Breast epithelium (tissue), 4 donors: ENCODE results near the gene SLC16A8. TPM values are rescaled to one million over a fixed set of nuclear protein-coding genes. Genes with fewer than 3 reads are reported as not detected.

Source experiments
- DNase-seq, 2 donors: peaks; one replicate each; pipeline ENCODE4 v3.0.0-alpha.2; 2019; ENCODE audit warnings: low spot score in 2 of 2
- H3K27ac ChIP-seq, 2 donors: fragments of 200-600 bp; sonication (generic) in 1 of 2; one replicate each; pipeline ENCODE4 v1.5.1; 2016 to 2019; ENCODE audit warnings: mild to moderate bottlenecking in 1 of 2
- H3K27me3 ChIP-seq, 2 donors: fragments of 200-600 bp; sonication (generic) in 1 of 2; one replicate each; pipeline versions ENCODE4 v1.5.1 to v1.6.0; 2017 to 2019; ENCODE audit warnings: control low read depth in 1 of 2, mild to moderate bottlenecking in 1 of 2
- H3K36me3 ChIP-seq: fragments of 200-600 bp; one replicate; pipeline ENCODE4 v1.5.1; 2019
- H3K4me1 ChIP-seq, 2 donors: fragments of 200-600 bp; sonication (generic); one replicate each; pipeline ENCODE4 v1.5.1; 2016 to 2019; ENCODE audit warnings: control low read depth in 1 of 2
- H3K4me3 ChIP-seq, 3 donors: fragments of 200-600 bp; sonication (generic); 1 replicate in 2 of 3; 2 replicates in 1 of 3; pipeline ENCODE4 v1.5.1; 2016 to 2019; ENCODE audit warnings: mild to moderate bottlenecking in 3 of 3, moderate library complexity in 2 of 3
- H3K9me3 ChIP-seq, 2 donors: fragments of 200-600 bp; sonication (generic) in 1 of 2; one replicate each; pipeline ENCODE4 v1.5.1; 2016 to 2019; ENCODE audit warnings: control low read depth in 1 of 2
- POLR2A ChIP-seq: fragments of 450-650 bp; IDR thresholded peaks from one replicate; pipeline ENCODE4 v1.6.1; 2016; ENCODE audit warnings: antibody characterized with exemption, mild to moderate bottlenecking, moderate library complexity
- POLR2AphosphoS5 ChIP-seq, 3 donors: sonication (generic); formaldehyde crosslinking; IDR thresholded peaks; one replicate each; pipeline ENCODE4 v1.6.1; 2017; ENCODE audit warnings: antibody characterized with exemption in 3 of 3
- intact Hi-C: fragments of 100-400 bp; cut with DNase I; formaldehyde crosslinking; loops from one replicate; pipeline ENCODE4 v1.15.1; 2023; ENCODE audit warnings: low total_unique reads
- total RNA-seq, 3 donors: library from RNA; depleted of rRNA; stranded (reverse); fragments of >200 nt; gene quantifications; one replicate each; pipeline ENCODE4 v1.1.0, GENCODE V29; 2016
- TF ChIP-seq, protein P1 (sequence below), 3 donors: fragments of 450-650 bp; IDR thresholded peaks; one replicate each; pipeline ENCODE4 v1.5.1; 2016 to 2017; ENCODE audit warnings: antibody characterized with exemption in 3 of 3, mild to moderate bottlenecking in 3 of 3, moderate library complexity in 3 of 3

The SLC16A8 gene
- 1 to 10 TPM in 1 of 3 donors, under 1 TPM in 1, not detected in 1; 0.33 to 1.3 TPM for total RNA-seq

GRCh38 chr22:38083931-38084631, at the start of gene SLC16A8:
Gene SLC16A8, minus strand, starts transcription at chr22:38084184. Its CDS starts 1,311 bp downstream, at chr22:38082873.
- no peak within 1 kb of the TSS for H3K27ac ChIP-seq

GRCh38 chr22:38133331-38133730, 49.3 kb upstream of the SLC16A8 start:
- DNase-seq, result no peak
- H3K36me3 ChIP-seq, result no peaks in the 10 kb centered on the region
- TF ChIP-seq POLR2AphosphoS5 (IDR thresholded peaks at IDR 0.05), result no peak
- TF ChIP-seq, protein P1, sequence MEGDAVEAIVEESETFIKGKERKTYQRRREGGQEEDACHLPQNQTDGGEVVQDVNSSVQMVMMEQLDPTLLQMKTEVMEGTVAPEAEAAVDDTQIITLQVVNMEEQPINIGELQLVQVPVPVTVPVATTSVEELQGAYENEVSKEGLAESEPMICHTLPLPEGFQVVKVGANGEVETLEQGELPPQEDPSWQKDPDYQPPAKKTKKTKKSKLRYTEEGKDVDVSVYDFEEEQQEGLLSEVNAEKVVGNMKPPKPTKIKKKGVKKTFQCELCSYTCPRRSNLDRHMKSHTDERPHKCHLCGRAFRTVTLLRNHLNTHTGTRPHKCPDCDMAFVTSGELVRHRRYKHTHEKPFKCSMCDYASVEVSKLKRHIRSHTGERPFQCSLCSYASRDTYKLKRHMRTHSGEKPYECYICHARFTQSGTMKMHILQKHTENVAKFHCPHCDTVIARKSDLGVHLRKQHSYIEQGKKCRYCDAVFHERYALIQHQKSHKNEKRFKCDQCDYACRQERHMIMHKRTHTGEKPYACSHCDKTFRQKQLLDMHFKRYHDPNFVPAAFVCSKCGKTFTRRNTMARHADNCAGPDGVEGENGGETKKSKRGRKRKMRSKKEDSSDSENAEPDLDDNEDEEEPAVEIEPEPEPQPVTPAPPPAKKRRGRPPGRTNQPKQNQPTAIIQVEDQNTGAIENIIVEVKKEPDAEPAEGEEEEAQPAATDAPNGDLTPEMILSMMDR (IDR thresholded peaks at IDR 0.05), result no peak
- TF ChIP-seq POLR2A, result no peak

More at GRCh38 chr22:38083931-38084631, at the start of gene SLC16A8:
- intact Hi-C loops, result no loop called here
- DNase-seq, result no peak
- peak within 1 kb of the TSS in 1 of 3 donors; percentile 76 for H3K4me3 ChIP-seq
- H3K9me3 ChIP-seq, result no peaks in the 10 kb centered on the region
- H3K4me1 ChIP-seq, result peaks cover 5 to 14% of the 10 kb centered on the region in 2 donors
- TF ChIP-seq POLR2A, result no peak
- peaks cover 7 to 13% of the 10 kb centered on the region in 2 donors for H3K27me3 ChIP-seq
- no peaks in the 10 kb centered on the region for H3K36me3 ChIP-seq

DNA sequence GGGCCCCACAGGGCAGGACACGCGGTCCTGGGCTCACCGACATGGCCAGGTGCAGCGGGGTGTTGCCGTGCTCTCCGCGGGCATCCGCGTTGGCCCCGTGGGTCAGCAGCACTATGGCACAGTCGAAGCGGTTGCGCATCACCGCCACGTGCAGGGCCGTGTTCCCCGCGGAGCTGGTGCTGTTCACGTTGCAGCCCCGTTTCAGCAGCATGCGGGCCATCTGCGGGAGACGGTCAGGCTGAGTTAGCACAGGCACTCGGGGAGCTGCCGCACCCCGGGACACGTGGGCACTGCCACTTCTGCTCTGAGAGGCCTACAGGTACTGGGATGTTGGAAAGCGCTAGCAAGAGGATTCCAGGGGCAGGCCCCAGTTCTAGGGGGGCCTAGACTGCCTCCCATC, 48.8 kb upstream of the SLC16A8 start:
- Histone ChIP-seq H3K27ac (no peak overlapping the region), H3K9me3 (no peaks in the 10 kb centered on the region), H3K4me3 (no peak overlapping the region), H3K27me3 (no peaks in the 10 kb centered on the region), H3K36me3 (no peaks in the 10 kb centered on the region), H3K4me1 (no peaks in the 10 kb centered on the region)
- intact Hi-C loops, result no loop called here
- DNase-seq, result no peak
- no peak for TF ChIP-seq POLR2AphosphoS5 (IDR thresholded peaks at IDR 0.05)
- TF ChIP-seq, protein P1 (IDR thresholded peaks at IDR 0.05), result no peak
- no peak for TF ChIP-seq POLR2A

More at GRCh38 chr22:38133331-38133730, 49.3 kb upstream of the SLC16A8 start:
- Histone ChIP-seq H3K4me3 (no peak overlapping the region), H3K4me1 (no peaks in the 10 kb centered on the region), H3K9me3 (no peaks in the 10 kb centered on the region), H3K27ac (no peak overlapping the region), H3K27me3 (no peaks in the 10 kb centered on the region)
- intact Hi-C loops, result no loop called here

DNA sequence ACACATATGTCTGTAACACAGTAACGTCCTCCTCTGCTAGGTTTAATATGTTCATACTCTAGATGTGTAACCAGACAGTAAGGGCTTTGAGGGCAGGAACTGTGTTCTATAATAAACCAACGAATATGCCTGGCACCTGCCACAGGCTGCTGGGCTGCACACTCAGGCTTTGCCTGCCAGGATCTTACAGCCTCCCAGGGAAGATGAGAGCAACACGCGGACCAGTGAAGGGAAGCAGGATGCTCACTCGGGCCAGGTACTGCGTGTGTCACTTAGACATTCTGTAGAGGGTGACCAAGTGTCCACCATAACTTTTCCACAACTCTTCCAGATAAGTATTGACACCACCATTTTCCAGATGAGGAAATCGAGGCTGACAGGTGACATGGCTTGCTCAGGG, 48.2 kb upstream of the SLC16A8 start:
- Histone ChIP-seq H3K27ac (no peak overlapping the region), H3K27me3 (no peaks in the 10 kb centered on the region), H3K9me3 (no peaks in the 10 kb centered on the region), H3K4me3 (no peak overlapping the region), H3K36me3 (no peaks in the 10 kb centered on the region), H3K4me1 (no peaks in the 10 kb centered on the region)
- no peak for TF ChIP-seq POLR2AphosphoS5 (IDR thresholded peaks at IDR 0.05)
- TF ChIP-seq, protein P1 (IDR thresholded peaks at IDR 0.05), result no peak
- TF ChIP-seq POLR2A, result no peak
- intact Hi-C loops, result no loop called here
- DNase-seq, result no peak

- intact Hi-C loops, result no loop called here
These were observed 47.4 kb upstream of the SLC16A8 start for GRCh38 chr22:38131399-38131798.

More at GRCh38 chr22:38131399-38131798, 47.4 kb upstream of the SLC16A8 start:
- peak overlapping the region in 1 of 2 donors; percentile 55 for H3K27ac ChIP-seq
- H3K4me3 ChIP-seq, result no peak overlapping the region
- no peaks in the 10 kb centered on the region for H3K36me3 ChIP-seq
- TF ChIP-seq POLR2A (no peak), POLR2AphosphoS5 (IDR thresholded peaks at IDR 0.05) (no peak)
- TF ChIP-seq, protein P1 (IDR thresholded peaks at IDR 0.05), result no peak
- no peaks in the 10 kb centered on the region for H3K27me3 ChIP-seq
- no peaks in the 10 kb centered on the region for H3K9me3 ChIP-seq
- no peak for DNase-seq
- H3K4me1 ChIP-seq, result no peaks in the 10 kb centered on the region
